ENCODE data around the gene SPDYE4.

DNA sequence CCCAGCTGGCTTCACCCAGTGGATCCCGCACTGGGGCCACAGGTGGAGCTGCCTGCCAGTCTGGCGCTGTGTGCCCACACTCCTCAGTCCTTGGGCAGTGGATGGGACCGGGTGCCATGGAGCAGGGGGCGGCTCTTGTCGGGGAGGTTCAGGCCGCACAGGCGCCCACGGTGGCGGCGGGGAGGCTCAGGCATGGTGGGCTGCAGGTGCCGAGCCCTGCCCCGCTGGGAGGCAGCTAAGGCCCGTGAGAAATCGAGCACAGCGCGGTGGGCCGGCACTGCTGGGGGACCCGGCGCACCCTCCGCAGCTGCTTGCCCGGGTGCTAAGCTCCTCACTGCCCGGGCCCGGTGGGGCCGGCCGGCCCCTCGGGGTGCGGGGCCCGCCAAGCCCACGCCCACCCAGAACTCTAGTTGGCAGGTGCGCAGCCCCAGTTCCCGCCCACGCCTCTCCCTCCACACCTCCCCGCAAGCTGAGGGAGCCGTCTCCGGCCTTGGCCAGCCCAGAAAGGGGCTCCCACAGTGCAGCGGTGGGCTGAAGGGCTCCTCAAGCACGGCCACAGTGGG is 40.3 kb downstream of the SPDYE4 start:
- TF ChIP-seq, protein P1, sequence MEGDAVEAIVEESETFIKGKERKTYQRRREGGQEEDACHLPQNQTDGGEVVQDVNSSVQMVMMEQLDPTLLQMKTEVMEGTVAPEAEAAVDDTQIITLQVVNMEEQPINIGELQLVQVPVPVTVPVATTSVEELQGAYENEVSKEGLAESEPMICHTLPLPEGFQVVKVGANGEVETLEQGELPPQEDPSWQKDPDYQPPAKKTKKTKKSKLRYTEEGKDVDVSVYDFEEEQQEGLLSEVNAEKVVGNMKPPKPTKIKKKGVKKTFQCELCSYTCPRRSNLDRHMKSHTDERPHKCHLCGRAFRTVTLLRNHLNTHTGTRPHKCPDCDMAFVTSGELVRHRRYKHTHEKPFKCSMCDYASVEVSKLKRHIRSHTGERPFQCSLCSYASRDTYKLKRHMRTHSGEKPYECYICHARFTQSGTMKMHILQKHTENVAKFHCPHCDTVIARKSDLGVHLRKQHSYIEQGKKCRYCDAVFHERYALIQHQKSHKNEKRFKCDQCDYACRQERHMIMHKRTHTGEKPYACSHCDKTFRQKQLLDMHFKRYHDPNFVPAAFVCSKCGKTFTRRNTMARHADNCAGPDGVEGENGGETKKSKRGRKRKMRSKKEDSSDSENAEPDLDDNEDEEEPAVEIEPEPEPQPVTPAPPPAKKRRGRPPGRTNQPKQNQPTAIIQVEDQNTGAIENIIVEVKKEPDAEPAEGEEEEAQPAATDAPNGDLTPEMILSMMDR (IDR thresholded peaks at IDR 0.05): no peak
- no peak for TF ChIP-seq ZFX (IDR thresholded peaks at IDR 0.05; ENCODE audit: borderline replicate concordance)

Measured in 22Rv1 (cell line).